Vagina (tissue), 2 donors: ENCODE results near the gene KCTD21. TPM values are rescaled to one million over a fixed set of nuclear protein-coding genes. Genes with fewer than 3 reads are reported as not detected.

Source experiments
- DNase-seq, 2 donors: peaks; one replicate each; pipeline ENCODE4 v3.0.0-alpha.2; 2017; ENCODE audit errors: extremely low spot score in 2 of 2
- H3K27ac ChIP-seq: fragments of 200-600 bp; sonication (generic); one replicate; pipeline ENCODE4 v1.5.1; 2019
- H3K27me3 ChIP-seq: fragments of 200-600 bp; sonication (generic); one replicate; pipeline ENCODE4 v1.5.1; 2019
- H3K36me3 ChIP-seq, 2 donors: fragments of 200-600 bp; sonication (generic); one replicate each; pipeline ENCODE4 v1.5.1; 2017 to 2019
- H3K4me1 ChIP-seq: fragments of 200-600 bp; sonication (generic); one replicate; pipeline ENCODE4 v1.5.1; 2019
- H3K4me3 ChIP-seq, 2 donors: fragments of 200-600 bp; sonication (generic); 1 replicate in 1 of 2; 2 replicates in 1 of 2; pipeline ENCODE4 v1.5.1; 2016 to 2019
- H3K9me3 ChIP-seq: fragments of 200-600 bp; sonication (generic); one replicate; pipeline ENCODE4 v1.5.1; 2019
- CTCF ChIP-seq, 3 experiments: fragments of 450-650 bp in 2 of 3; fragments of 200-600 bp in 1 of 3; sonication (generic) in 1 of 3; IDR thresholded peaks; one replicate each; pipeline ENCODE4 v1.5.1; 2017 to 2019; ENCODE audit warnings: antibody characterized with exemption in 3 of 3, mild to moderate bottlenecking in 2 of 3, moderate library complexity in 2 of 3
- POLR2A ChIP-seq, 2 donors: fragments of 450-650 bp; IDR thresholded peaks; one replicate each; pipeline ENCODE4 v1.6.1; 2017; ENCODE audit warnings: antibody characterized with exemption in 2 of 2, mild to moderate bottlenecking in 2 of 2, moderate library complexity in 2 of 2
- POLR2AphosphoS5 ChIP-seq, 2 donors: sonication (generic); formaldehyde crosslinking; IDR thresholded peaks; one replicate each; pipeline ENCODE4 v1.9.0; 2017; ENCODE audit warnings: antibody characterized with exemption in 2 of 2, mild to moderate bottlenecking in 2 of 2, low read depth in 1 of 2; ENCODE audit not compliant: insufficient read depth in 1 of 2
- intact Hi-C: fragments of 100-400 bp; cut with DNase I; formaldehyde crosslinking; loops from one replicate; pipeline ENCODE4 v1.15.1; 2023
- total RNA-seq: library from RNA; depleted of rRNA; stranded (reverse); fragments of >200 nt; gene quantifications from one replicate; pipeline ENCODE4 v1.2.3, GENCODE V29; 2016

KCTD21 gene
- total RNA-seq, 1 donor from 2014 or later = 8.6 TPM

GRCh38 chr11:78199653-78200015, 11.2 kb upstream of the KCTD21 start:
- H3K27me3 ChIP-seq = no peaks in the 10 kb centered on the region
- H3K4me1 ChIP-seq = peaks cover 16% of the 10 kb centered on the region
- H3K36me3 ChIP-seq = no peaks in the 10 kb centered on the region
- H3K4me3 ChIP-seq = no peak overlapping the region
- H3K27ac ChIP-seq = no peak overlapping the region
- no peak for DNase-seq
- no peaks in the 10 kb centered on the region for H3K9me3 ChIP-seq
- intact Hi-C loops = no loop called here
- TF ChIP-seq CTCF (IDR thresholded peaks at IDR 0.05) (no peak), POLR2A (IDR thresholded peaks at IDR 0.05) (no peak), POLR2AphosphoS5 (IDR thresholded peaks at IDR 0.05; ENCODE audit: insufficient read depth in 1 of 2, low read depth in 1 of 2) (no peak)

- H3K4me1 ChIP-seq = peaks cover 16% of the 10 kb centered on the region
- TF ChIP-seq POLR2A (IDR thresholded peaks at IDR 0.05) = no peak
- TF ChIP-seq POLR2AphosphoS5 (IDR thresholded peaks at IDR 0.05; ENCODE audit: insufficient read depth in 1 of 2, low read depth in 1 of 2) = no peak
- no peak for TF ChIP-seq CTCF (IDR thresholded peaks at IDR 0.05)
- no peaks in the 10 kb centered on the region for H3K27me3 ChIP-seq
- no peak overlapping the region for H3K4me3 ChIP-seq
- intact Hi-C loops = no loop called here
- no peaks in the 10 kb centered on the region for H3K9me3 ChIP-seq
- no peak for DNase-seq
- H3K27ac ChIP-seq = no peak overlapping the region
- no peaks in the 10 kb centered on the region for H3K36me3 ChIP-seq
Observed at GRCh38 chr11:78199015-78199652, 10.7 kb upstream of the KCTD21 start.

- no peaks in the 10 kb centered on the region for H3K27me3 ChIP-seq
- H3K27ac ChIP-seq = no peak overlapping the region
- H3K36me3 ChIP-seq = no peaks in the 10 kb centered on the region
- peaks cover 20% of the 10 kb centered on the region for H3K4me1 ChIP-seq
- no peak for DNase-seq
- no peaks in the 10 kb centered on the region for H3K9me3 ChIP-seq
- intact Hi-C loops = no loop called here
- TF ChIP-seq POLR2A (IDR thresholded peaks at IDR 0.05) (no peak), POLR2AphosphoS5 (IDR thresholded peaks at IDR 0.05; ENCODE audit: insufficient read depth in 1 of 2, low read depth in 1 of 2) (no peak), CTCF (IDR thresholded peaks at IDR 0.05) (no peak)
- no peak overlapping the region for H3K4me3 ChIP-seq
Observed at GRCh38 chr11:78197816-78198215, 9.4 kb upstream of the KCTD21 start.

- TF ChIP-seq POLR2AphosphoS5 (IDR thresholded peaks at IDR 0.05; ENCODE audit: insufficient read depth in 1 of 2, low read depth in 1 of 2) = no peak
- Histone ChIP-seq H3K27me3 (no peaks in the 10 kb centered on the region), H3K4me1 (peaks cover 28% of the 10 kb centered on the region), H3K9me3 (no peaks in the 10 kb centered on the region), H3K27ac (no peak overlapping the region), H3K36me3 (no peaks in the 10 kb centered on the region), H3K4me3 (no peak overlapping the region)
- no peak for DNase-seq
- intact Hi-C loops = no loop called here
Observed at GRCh38 chr11:78196661-78197091, 8.2 kb upstream of the KCTD21 start.

GRCh38 chr11:78195917-78196560, 7.6 kb upstream of the KCTD21 start:
- peaks cover 33% of the 10 kb centered on the region for H3K4me1 ChIP-seq
- TF ChIP-seq POLR2AphosphoS5 (IDR thresholded peaks at IDR 0.05; ENCODE audit: insufficient read depth in 1 of 2, low read depth in 1 of 2) (no peak), POLR2A (IDR thresholded peaks at IDR 0.05) (no peak), CTCF (IDR thresholded peaks at IDR 0.05) (no peak)
- no peak for DNase-seq

More at GRCh38 chr11:78195917-78196560, 7.6 kb upstream of the KCTD21 start:
- no peak overlapping the region for H3K4me3 ChIP-seq
- H3K27ac ChIP-seq = no peak overlapping the region
- H3K27me3 ChIP-seq = no peaks in the 10 kb centered on the region
- H3K36me3 ChIP-seq = no peaks in the 10 kb centered on the region
- no peaks in the 10 kb centered on the region for H3K9me3 ChIP-seq
- intact Hi-C loops = no loop called here
